ENCODE data around the gene ENSA. TPM values are rescaled to one million over a fixed set of nuclear protein-coding genes. Genes with fewer than 3 reads are reported as not detected.
A peak's percentile ranks its signal among the peaks of the same experiment; 100 is the strongest.
"Not testable (repeated sequence)": the region's sequence is repeated elsewhere in the genome, so short reads cannot be mapped to it uniquely, and the experiment has no call there.

The ENSA gene
- total and polyA plus RNA-seq, 2 donors (not counting 1 experiment from before 2014, with no cell fraction given) = 78.1 to 112 TPM

DNA sequence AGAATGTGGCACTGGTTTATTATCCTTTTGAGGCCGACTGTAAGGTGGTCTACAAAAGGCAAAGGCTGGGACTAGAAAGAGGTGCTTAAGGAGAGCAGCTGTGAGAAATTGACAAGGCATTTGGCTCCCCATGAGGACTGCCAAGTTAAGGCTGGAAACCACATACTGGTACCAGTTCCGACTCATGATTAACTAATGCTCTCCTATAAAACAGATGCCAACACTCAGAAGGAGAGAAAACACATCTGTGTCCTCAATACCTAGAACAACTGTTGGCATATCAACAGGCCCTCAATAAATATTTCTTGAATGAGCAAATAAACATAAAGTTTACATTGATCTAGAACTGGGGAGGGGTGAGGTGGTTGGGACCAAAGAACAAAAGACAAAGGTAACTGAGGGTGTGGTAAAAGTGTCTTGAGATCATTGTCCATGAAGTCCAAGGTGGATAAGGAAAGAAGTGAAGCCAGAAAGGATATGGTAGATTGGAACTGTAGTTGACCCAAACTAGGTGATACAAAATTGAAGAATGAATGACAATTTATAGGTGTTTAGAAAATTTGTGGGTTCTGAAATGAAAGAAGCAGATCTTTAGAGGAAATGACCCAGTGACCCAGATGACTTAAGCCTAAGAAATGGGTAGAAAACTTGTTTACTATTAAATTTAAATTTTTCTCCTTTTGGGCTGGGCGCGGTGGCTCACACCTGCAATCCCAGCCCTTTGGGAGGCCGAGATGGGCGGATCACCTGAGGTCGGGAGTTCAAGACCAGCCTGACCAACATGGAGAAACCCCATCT, 33.1 kb downstream of the ENSA start:
- H3K27ac ChIP-seq (ENCODE audit: insufficient read depth, low read length) = no peak overlapping the region
- H2AFZ ChIP-seq (ENCODE audit: low read length) = no peak overlapping the region
- no peak overlapping the region for H3K9ac ChIP-seq (ENCODE audit: insufficient read depth, low read length)
- H3K27me3 ChIP-seq (ENCODE audit: control insufficient read depth, insufficient read depth, low read length) = no peaks in the 10 kb centered on the region
- TF ChIP-seq CTCF (conservative IDR thresholded peaks at IDR 0.05 in 1 of 2, IDR thresholded peaks at IDR 0.05 in 1 of 2; ENCODE audit: low read depth in 1 of 2, low read length in 2 of 2) (no peak), EZH2 (IDR thresholded peaks at IDR 0.05; ENCODE audit: low read length, missing control alignments) (no peak)
- no peaks in the 10 kb centered on the region for H3K9me3 ChIP-seq (ENCODE audit: control insufficient read depth, insufficient read depth, low read depth, low read length)
- no peaks in the 10 kb centered on the region for H3K4me1 ChIP-seq (ENCODE audit: control insufficient read depth, extremely low read depth, insufficient read depth, low read length)
- H3K4me3 ChIP-seq (replicated peaks in 1 of 4; ENCODE audit: control extremely low read depth in 1 of 4, insufficient read depth in 1 of 4, low read depth in 3 of 4, low read length in 4 of 4) = no peak overlapping the region
- DNase-seq (ENCODE audit: low read depth in 2 of 2) = peak in 1 of 2 donors; percentile 24
- H3K4me2 ChIP-seq (ENCODE audit: extremely low read depth, insufficient read depth, low read length) = peak overlapping the region; percentile 45
- H3K36me3 ChIP-seq (ENCODE audit: control insufficient read depth, insufficient read depth, low read length) = no peaks in the 10 kb centered on the region
- no peaks in the 10 kb centered on the region for H3K79me2 ChIP-seq (ENCODE audit: control insufficient read depth, insufficient read depth, low read length)
- no peaks in the 10 kb centered on the region for H4K20me1 ChIP-seq (ENCODE audit: control insufficient read depth, extremely low read depth, insufficient read depth, low read length)

DNA sequence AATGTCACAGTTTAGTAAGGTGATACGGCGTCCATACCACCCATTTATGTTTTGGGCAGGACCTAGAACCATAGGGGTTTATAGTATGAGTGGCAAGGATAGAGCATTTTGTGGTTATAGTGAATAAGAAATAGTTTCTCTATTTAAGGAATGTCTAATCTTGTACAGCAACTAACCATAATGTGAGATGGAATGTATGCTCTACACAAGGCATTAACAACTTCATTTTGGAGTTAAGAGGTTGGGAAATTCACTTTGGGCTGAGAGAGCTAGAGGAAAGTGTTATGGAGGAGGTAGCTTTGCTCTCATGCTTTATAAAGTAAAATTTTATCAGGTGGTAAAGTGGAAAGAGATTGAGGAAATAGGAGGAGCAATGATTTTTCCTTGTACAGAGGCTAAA, 47.0 kb downstream of the ENSA start:
- TF ChIP-seq EZH2 (IDR thresholded peaks at IDR 0.05; ENCODE audit: low read length, missing control alignments) (no peak), CTCF (conservative IDR thresholded peaks at IDR 0.05 in 1 of 2, IDR thresholded peaks at IDR 0.05 in 1 of 2; ENCODE audit: low read depth in 1 of 2, low read length in 2 of 2) (no peak)
- Histone ChIP-seq H4K20me1 (ENCODE audit: control insufficient read depth, extremely low read depth, insufficient read depth, low read length) (peaks cover 10% of the 10 kb centered on the region), H2AFZ (ENCODE audit: low read length) (no peak overlapping the region), H3K36me3 (ENCODE audit: control insufficient read depth, insufficient read depth, low read length) (peaks cover 7% of the 10 kb centered on the region), H3K4me1 (ENCODE audit: control insufficient read depth, extremely low read depth, insufficient read depth, low read length) (peaks cover 3% of the 10 kb centered on the region), H3K9me3 (ENCODE audit: control insufficient read depth, insufficient read depth, low read depth, low read length) (no peaks in the 10 kb centered on the region), H3K4me3 (replicated peaks in 1 of 4; ENCODE audit: control extremely low read depth in 1 of 4, insufficient read depth in 1 of 4, low read depth in 3 of 4, low read length in 4 of 4) (no peak overlapping the region), H3K4me2 (ENCODE audit: extremely low read depth, insufficient read depth, low read length) (no peak overlapping the region), H3K9ac (ENCODE audit: insufficient read depth, low read length) (no peak overlapping the region), H3K27ac (ENCODE audit: insufficient read depth, low read length) (no peak overlapping the region), H3K27me3 (ENCODE audit: control insufficient read depth, insufficient read depth, low read length) (no peaks in the 10 kb centered on the region), H3K79me2 (ENCODE audit: control insufficient read depth, insufficient read depth, low read length) (peaks cover 26% of the 10 kb centered on the region)
- peak in 1 of 2 donors; percentile 65 for DNase-seq (ENCODE audit: low read depth in 2 of 2)

GRCh38 chr1:150581962-150582361, 47.5 kb downstream of the ENSA start:
- not testable (repeated sequence) for H3K4me3 ChIP-seq (replicated peaks in 1 of 4; ENCODE audit: control extremely low read depth in 1 of 4, insufficient read depth in 1 of 4, low read depth in 3 of 4, low read length in 4 of 4); DNase-seq (ENCODE audit: low read depth in 2 of 2); H3K27me3 ChIP-seq (ENCODE audit: control insufficient read depth, insufficient read depth, low read length); H3K4me1 ChIP-seq (ENCODE audit: control insufficient read depth, extremely low read depth, insufficient read depth, low read length); H3K4me2 ChIP-seq (ENCODE audit: extremely low read depth, insufficient read depth, low read length); H3K9me3 ChIP-seq (ENCODE audit: control insufficient read depth, insufficient read depth, low read depth, low read length); H2AFZ ChIP-seq (ENCODE audit: low read length); H3K27ac ChIP-seq (ENCODE audit: insufficient read depth, low read length); H3K9ac ChIP-seq (ENCODE audit: insufficient read depth, low read length)
- Histone ChIP-seq H3K79me2 (ENCODE audit: control insufficient read depth, insufficient read depth, low read length) (peaks cover 30% of the 10 kb centered on the region), H4K20me1 (ENCODE audit: control insufficient read depth, extremely low read depth, insufficient read depth, low read length) (peaks cover 12% of the 10 kb centered on the region), H3K36me3 (ENCODE audit: control insufficient read depth, insufficient read depth, low read length) (peaks cover 11% of the 10 kb centered on the region)

- peaks cover 35% of the 10 kb centered on the region for H3K79me2 ChIP-seq (ENCODE audit: control insufficient read depth, insufficient read depth, low read length)
- H3K4me1 ChIP-seq (ENCODE audit: control insufficient read depth, extremely low read depth, insufficient read depth, low read length); H3K9me3 ChIP-seq (ENCODE audit: control insufficient read depth, insufficient read depth, low read depth, low read length); H3K9ac ChIP-seq (ENCODE audit: insufficient read depth, low read length); DNase-seq (ENCODE audit: low read depth in 2 of 2); H2AFZ ChIP-seq (ENCODE audit: low read length); H3K4me2 ChIP-seq (ENCODE audit: extremely low read depth, insufficient read depth, low read length); H3K27ac ChIP-seq (ENCODE audit: insufficient read depth, low read length); H3K27me3 ChIP-seq (ENCODE audit: control insufficient read depth, insufficient read depth, low read length); H3K4me3 ChIP-seq (replicated peaks in 1 of 4; ENCODE audit: control extremely low read depth in 1 of 4, insufficient read depth in 1 of 4, low read depth in 3 of 4, low read length in 4 of 4): not testable (repeated sequence)
- peaks cover 12% of the 10 kb centered on the region for H4K20me1 ChIP-seq (ENCODE audit: control insufficient read depth, extremely low read depth, insufficient read depth, low read length)
- peaks cover 15% of the 10 kb centered on the region for H3K36me3 ChIP-seq (ENCODE audit: control insufficient read depth, insufficient read depth, low read length)
Observed at GRCh38 chr1:150581437-150581836, 48.0 kb downstream of the ENSA start.

- Histone ChIP-seq H4K20me1 (ENCODE audit: control insufficient read depth, extremely low read depth, insufficient read depth, low read length) (peaks cover 14% of the 10 kb centered on the region), H3K79me2 (ENCODE audit: control insufficient read depth, insufficient read depth, low read length) (peaks cover 40% of the 10 kb centered on the region), H3K36me3 (ENCODE audit: control insufficient read depth, insufficient read depth, low read length) (peaks cover 15% of the 10 kb centered on the region)
- H3K4me2 ChIP-seq (ENCODE audit: extremely low read depth, insufficient read depth, low read length); H3K9me3 ChIP-seq (ENCODE audit: control insufficient read depth, insufficient read depth, low read depth, low read length); H3K27me3 ChIP-seq (ENCODE audit: control insufficient read depth, insufficient read depth, low read length); H3K27ac ChIP-seq (ENCODE audit: insufficient read depth, low read length); H3K9ac ChIP-seq (ENCODE audit: insufficient read depth, low read length); H3K4me1 ChIP-seq (ENCODE audit: control insufficient read depth, extremely low read depth, insufficient read depth, low read length); DNase-seq (ENCODE audit: low read depth in 2 of 2); H3K4me3 ChIP-seq (replicated peaks in 1 of 4; ENCODE audit: control extremely low read depth in 1 of 4, insufficient read depth in 1 of 4, low read depth in 3 of 4, low read length in 4 of 4); H2AFZ ChIP-seq (ENCODE audit: low read length): not testable (repeated sequence)
Observed at GRCh38 chr1:150580966-150581365, 48.4 kb downstream of the ENSA start.
